Measurements from ENCODE around the gene IFIT1.

- TF ChIP-seq TCF12 (IDR thresholded peaks at IDR 0.05; ENCODE audit: low read depth) (no peak), TEAD4 (IDR thresholded peaks at IDR 0.05) (no peak), EP300 (IDR thresholded peaks at IDR 0.05; ENCODE audit: borderline replicate concordance) (no peak), NFIC (IDR thresholded peaks at IDR 0.05) (no peak), CEBPB (IDR thresholded peaks at IDR 0.05) (no peak), MAX (IDR thresholded peaks at IDR 0.05) (no peak), REST (IDR thresholded peaks at IDR 0.05; ENCODE audit: low read depth) (no peak), EGR1 (IDR thresholded peaks at IDR 0.05) (no peak)
Measured at GRCh38 chr10:89388806-89389205, 3.6 kb upstream of the IFIT1 start.
